HG03378 (cell line): ENCODE measurements around the gene RNASEH2B.

Experiments used
- ATAC-seq: cut with Tn5 transposase; IDR thresholded peaks from one replicate; pipeline ENCODE4 v1.9.1; 2021; ENCODE audit warnings: mild to moderate bottlenecking, moderate library complexity; ENCODE audit not compliant: unreplicated experiment

The RNASEH2B gene, protein sequence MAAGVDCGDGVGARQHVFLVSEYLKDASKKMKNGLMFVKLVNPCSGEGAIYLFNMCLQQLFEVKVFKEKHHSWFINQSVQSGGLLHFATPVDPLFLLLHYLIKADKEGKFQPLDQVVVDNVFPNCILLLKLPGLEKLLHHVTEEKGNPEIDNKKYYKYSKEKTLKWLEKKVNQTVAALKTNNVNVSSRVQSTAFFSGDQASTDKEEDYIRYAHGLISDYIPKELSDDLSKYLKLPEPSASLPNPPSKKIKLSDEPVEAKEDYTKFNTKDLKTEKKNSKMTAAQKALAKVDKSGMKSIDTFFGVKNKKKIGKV

DNA sequence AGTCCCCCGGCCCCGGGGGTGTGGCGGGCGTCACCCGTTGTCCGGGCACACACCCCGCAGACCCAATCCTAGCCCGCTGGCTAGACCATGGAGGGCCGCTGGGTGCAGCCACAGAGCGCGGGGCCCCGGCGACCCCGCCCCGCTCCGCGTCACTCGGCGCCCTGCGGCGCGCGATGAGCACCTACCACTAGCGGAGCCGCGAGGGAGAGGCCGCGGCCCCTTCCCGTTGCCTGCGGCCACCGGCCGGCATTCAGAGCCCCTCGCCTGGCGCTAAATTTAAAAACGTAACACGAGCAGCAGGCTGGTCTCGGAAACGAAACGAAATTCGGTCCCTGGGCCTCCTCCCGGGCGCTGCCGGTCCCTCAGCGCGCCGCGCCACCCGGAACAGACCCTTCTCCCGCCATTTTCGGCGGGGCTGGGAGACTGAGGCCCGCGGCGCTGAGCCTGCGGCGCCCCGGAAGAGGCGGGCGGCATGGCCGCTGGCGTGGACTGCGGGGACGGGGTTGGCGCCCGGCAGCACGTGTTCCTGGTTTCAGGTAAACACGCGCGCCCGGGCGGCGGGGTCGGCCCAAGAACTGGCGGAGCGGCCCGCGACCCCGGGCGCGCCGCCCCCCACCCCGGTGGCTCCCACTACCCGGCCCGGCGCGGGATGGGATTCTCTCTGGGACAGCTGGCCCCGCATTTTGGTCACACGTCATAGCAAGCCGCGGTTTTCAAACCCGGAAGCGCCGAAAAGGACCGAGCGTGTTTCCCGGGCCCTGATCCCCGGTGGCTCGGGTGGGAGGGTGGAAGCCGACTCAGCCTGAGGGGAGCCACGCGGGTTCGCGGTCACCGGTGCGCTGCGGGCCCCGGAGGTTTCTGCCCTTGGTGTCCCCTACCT, at the start of gene RNASEH2B:
RNASEH2B (plus strand) TSS at position 187 of the 880 bp plus-strand sequence; CDS start at position 473, 286 bp downstream.
- ATAC-seq = peak; percentile 50

DNA sequence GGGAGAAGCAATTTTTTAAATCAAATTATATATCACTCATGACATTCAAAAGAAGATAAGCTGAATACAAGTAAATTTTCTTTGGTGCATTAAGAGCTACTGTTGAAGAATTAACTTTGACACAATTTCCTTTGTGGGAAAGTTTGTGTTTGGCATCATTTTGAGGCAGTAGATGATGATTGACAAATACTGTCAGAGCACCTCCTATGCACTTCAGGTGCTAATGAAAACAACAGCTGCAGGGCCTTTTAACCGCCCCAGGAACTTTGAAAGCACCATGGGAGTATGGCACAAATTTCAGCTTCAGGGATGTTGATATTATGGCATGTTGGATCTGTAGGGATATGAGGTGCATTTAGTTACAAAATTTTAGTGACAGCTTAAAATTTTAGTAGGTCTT, 45.1 kb upstream of the RNASEH2B start:
- no peak for ATAC-seq

DNA sequence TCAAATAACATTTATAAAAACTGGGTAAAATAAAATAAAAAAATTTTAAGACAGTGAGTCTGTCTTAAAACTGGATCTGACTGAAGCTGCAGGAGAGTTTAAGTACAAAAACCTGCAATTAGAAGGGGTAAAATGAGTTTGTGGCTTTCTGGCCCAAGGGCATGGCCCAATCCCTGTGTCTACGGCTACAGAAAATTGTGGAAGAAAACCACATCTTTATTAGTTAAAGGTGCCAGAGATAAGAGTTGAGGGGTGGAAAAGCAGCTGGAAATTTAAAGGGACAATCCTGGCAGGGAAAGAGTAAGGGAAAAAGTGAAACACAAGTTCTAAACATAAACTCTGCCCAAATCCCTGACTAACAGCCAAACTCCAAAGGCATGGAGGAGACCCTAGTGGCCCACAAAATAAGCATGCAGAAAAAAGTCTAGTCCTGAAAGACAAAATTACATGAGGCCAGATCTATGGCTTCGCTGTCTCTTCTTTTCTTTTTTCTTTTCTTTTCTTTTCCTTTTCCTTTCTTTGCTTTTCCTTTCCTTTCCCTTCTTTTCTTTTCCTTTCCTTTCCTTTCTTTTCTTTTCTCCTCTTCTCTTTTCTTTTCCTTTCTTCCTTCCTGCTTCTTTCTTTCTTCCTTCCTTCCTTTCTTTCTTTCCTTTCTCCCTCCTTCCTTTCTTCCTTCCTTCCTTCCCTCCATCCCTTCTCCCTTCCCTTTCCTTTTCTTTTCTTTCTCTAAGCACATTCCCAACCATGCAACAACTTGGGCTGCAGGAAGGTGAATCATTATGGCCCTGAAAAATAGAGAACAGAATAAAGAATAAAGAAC, 42.6 kb upstream of the RNASEH2B start:
- ATAC-seq = no peak

DNA sequence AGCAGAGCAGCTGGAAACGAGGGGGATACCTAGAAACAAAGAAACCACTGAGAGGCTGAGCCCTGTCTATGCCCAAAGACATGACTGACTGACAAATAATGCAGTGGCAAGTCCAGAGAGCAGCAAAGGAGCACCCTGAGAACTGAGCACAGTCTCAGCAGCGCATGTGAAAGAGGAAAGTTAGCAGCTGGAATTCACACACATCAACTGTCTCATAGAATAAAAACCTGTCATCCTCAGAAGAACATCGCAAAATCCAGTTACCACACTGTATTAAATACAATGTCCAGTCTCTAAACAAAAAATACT, 42.0 kb upstream of the RNASEH2B start:
- no peak for ATAC-seq

DNA sequence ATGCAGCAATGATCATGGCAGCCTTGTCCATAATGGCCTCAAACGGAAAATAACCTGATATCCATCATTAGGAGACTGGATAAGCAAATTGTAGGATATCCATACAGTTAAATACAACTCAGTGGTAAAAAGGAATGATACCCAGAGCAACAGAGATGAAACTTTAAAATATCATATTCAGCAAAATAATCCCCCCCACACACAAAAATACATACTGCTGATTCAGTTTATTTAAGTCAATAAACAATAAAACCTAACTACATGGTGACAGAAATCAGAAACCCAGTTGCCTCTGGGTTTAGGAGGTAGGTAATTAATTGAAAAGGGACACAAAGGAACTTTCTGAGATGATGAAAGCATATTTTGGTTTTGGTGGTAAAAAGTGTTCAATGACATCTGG, 38.2 kb upstream of the RNASEH2B start:
- no peak for ATAC-seq

DNA sequence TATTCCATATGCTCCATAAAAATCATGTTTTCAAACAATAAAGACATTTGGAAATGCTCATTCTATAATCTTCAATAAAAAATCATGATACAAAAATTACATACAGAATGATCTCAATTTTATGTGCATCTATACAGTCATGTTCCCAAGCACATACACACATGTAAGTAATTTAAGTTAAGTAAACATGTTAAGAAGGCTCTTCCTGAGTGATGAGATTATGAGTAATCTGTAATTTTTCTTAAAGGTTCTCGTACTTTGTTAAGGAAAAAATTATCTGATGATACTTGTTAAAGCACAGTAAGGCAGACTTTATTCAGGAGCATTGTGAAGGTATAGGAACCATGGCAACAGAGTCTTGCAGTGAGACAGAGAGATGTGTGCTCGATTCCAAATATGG, 36.1 kb upstream of the RNASEH2B start:
- ATAC-seq = no peak

DNA sequence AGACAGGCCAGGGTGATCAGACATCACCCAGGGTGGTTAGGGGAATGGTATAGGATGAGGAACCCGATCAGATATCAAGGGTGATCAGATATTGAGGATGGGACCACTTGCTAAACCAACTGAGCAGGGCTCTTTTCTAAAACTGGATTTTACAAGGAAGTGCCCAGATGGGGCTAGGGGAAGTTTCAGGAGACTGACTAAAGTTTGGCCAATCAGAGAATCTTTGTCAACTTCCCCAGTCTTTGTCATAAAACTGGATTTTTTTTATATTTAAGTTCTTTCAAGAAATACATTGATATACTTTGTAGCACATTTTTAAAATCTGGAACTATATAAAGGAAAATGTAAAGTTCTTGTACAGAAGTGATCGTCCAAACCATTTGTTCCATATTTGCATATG, 35.6 kb upstream of the RNASEH2B start:
- ATAC-seq = no peak

DNA sequence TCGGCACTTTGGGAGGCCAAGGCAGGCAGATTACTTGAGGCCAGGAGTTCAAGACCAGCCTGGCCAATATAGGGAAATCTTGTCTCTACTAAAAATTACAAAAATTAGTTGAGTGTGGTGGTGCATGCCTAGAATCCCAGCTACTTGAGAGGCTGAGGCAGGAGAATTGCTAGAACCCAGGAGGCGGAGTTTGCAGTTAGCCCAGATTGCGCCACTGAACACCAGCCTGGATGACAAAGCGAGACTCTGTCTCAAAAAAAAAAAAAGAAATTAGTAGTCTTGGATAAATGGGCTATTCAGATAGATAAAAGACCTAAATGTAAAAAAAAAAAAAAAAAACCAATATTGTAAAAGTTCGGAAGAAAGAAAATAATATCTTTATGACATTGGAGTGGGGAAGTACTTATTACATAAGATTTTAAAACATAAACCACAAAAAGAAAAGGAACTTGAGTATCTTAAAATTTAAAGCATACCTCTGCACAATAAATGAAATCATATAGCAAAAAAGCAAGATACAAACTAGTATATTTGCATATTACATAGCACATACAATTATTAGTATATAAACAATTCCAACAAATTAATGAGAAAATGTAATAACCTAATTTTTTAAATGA, 26.7 kb upstream of the RNASEH2B start:
- no peak for ATAC-seq

DNA sequence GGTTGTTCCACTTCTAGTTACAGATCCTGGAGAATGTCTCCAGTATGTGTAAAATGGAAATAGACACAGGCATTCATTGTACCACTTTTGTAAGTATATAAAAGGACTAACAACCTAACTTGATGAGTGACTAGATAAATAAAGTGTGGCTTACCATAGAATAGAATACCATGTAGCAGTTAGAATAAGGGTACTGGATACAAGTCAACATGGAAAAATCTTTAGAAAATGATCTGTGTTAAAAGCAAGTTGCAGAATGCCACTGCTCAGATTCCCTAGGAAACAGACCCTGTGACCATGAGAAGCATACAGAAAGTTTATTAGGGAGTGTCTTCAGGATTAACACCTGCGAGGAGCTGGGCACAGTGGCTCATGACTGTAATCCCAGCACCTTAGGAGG, 25.9 kb upstream of the RNASEH2B start:
- no peak for ATAC-seq

DNA sequence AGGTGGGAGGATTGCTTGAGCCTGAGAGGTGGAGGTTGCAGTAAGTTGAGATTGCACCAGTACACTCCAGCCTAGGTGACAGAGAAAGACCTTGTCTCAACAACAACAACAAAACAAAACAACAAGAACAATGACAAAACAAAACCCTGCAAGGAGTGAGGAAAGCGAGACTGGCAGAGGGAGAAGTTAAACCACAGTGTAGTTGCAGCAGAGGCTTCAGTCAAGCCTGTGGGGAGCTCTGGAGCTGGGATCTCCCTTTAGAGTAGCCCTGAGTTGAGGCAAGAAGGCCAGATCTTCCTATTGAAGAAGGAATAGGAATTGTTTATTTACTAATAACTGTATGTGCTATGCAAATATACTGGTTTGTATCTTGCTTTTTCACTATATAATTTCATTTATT, 25.3 kb upstream of the RNASEH2B start:
- no peak for ATAC-seq

DNA sequence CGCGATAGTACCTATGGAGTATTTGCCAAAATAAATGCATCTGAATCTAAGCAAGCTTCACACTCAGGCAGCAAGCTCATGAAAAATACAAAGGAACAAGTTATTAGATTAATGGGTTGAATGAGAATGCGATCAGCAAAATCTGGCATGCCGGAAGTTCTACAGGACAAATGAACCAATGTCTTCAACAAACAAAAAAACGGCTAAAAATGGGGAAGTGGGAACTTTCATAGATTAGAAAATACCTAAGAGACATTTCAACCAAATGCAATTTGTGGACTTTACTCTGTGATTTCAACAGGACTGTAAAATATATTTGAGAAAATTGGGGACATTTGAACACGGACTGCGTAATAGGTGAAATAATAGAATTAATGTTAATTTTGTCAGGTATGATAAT, 22.4 kb upstream of the RNASEH2B start:
- ATAC-seq = no peak

DNA sequence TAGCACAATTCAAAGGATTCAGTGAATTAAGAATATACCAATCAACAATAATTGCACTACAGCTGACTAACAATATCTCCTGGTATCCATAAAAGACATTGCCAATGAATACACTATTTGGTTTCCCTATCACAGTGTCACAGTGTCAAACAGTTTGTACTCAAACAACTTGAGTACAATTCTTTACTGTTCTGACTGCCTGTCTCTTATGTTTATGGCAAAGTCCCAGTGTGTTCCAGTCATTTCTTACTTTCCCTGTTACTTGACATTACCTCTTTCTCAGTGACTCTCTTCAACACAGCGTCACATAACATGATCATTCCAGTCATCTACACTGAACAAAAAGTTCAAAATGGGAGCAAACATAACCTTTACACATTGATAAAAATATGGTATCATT, 21.2 kb upstream of the RNASEH2B start:
- ATAC-seq = no peak

DNA sequence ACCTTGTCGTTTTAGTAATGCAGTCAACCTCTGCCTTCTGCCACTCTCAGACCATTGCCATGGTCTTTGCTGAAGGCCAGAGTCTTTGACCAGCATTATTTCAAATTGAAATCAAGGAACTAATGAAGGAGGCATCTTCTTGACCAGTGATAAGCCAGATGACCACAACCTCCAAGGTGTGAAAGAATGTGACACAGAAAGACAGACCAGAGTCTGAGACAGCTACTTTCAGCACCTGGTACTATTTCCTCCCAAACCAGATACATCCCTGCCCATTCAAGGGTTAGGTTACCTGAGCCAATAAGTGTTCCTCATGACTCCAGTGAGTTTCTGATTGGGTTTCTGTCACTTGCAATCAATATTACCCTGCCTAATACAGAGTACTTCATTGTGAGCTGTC, 20.3 kb upstream of the RNASEH2B start:
- no peak for ATAC-seq

DNA sequence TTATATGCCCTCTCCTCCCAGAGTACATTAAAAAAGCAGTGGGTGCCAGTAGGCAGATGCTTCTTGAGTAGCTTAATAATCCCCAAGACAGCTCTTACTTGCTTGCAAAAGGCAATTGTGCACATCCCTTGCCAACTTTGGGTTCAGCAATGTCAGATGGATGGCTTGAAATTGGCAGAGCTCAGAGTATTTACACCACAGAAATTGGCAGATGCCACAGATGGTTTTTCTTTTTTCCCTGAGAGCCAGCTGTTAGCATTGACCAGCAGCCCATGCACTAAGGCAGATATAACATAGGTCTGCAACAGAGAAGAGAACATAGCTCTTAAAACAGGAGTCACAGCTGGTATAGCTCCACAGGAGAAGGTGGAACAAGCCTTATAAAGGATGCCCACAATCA, 18.4 kb upstream of the RNASEH2B start:
- no peak for ATAC-seq

DNA sequence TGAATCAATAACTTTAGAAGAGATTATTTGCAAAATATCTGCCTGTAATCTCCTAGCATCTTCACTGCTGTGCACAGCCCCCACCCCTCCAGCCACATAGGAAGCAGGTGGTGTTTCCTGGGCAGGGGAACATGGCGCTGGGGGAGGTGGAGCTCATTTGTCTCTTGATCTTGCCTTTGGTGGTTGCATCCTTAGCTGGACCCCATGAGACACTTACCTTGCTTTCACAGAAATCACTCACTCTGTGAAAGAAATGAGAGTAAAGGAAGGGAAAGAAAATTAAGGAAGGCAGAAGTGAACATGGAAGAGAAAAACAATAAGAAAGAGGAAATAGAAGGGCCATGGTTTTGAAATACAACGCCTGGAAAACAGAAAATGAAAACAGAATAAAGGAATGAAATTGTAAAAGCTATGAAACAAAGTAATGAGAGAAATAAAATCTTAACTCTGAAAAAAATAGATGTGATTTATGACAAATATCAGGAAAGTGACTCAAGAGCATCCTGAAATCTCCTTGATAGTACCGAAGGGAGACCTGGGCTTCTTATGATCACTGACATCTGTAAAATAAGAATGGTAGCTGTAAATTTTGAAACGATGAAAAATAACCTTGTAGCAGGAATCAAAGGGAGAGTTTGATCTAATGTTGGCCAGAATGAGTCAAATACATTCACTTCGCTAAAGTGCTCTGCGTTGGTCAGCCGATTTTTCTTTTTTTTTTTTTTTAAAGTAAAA, 17.2 kb upstream of the RNASEH2B start:
- no peak for ATAC-seq

DNA sequence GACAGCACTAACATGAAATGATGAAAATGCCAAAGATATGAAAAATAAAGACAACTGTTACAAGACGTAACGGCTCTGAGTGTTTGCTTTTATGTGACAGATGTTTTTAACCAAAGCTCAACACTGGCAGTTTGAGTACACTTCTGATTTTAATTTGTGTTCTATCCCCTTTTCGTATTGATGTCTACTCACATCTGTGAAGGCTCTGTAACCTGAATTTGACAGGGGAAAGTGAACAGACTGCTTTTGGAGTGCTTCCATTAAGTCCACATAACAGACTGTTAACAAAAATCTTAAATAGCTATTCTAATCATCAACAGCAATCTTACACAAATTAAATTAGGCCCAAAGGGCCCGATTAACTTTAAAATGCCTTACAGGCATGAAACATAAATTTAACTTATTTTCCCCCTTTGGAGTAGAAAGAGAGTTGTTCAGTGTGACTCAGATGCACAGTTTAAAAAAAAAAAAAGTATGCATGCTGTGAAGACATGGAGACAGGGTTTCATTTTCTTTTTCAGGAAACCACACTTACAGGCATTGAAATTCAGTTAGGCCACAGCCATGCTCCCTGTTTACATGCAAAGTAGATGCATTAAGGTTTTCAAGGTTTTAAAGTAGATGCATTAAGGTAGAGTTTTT, 16.3 kb upstream of the RNASEH2B start:
- peak; percentile 83 for ATAC-seq

DNA sequence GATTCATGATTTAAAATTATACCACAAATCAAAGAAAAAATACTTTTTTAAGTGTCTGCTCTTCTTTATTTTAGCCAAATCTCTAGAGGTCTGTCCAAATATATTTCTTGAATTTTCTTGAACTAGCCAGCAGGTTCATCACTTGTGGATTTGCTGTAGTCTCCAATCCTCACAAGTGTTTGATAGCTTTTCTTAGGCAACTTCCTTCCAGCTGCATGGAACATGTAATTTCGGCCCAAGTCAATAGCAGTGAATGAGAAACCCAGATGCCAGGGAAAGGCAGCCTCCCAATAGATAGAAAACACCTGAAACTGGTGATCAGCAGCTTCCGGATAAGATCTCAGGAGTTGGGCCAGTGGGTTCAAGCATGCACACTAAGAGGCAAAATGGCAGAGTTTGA, 15.6 kb upstream of the RNASEH2B start:
- ATAC-seq = no peak

DNA sequence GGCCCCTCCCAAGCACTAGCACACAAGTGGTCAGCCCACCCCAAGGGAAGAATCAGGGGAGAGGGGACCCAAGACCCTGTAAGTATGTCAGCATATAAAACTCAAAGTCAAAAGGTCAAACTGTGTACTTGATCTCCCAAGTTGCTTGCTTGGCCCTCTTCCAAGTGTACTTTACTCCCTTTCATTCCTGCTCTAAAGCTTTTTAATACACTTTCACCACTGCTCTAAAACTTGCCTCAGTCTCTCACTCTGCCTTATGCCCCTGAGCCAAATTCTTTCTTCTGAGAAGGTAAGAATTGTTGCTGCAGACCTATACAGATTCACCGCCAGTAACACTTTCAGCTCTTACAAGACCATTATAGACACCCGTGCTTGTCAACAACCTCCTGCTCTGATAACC, 15.1 kb upstream of the RNASEH2B start:
- no peak for ATAC-seq

DNA sequence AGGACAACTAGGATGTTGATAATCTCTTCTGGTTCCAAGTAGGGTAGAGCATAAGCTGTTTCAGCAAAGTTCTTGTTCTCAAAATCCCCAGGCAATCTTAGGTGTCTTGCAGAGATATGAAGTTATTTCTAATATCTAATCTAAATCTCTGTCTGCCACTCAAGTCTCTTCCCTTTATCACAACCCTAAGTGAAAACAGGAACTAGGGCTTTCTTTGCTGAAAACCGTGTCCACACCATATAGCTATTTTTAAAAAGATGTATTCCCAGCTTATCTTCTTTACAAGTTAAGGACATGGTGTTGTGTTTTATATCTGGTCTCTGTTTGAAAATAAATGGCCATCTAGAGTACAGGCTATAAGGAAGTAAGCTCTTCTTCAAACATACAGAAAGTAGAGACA, 11.3 kb upstream of the RNASEH2B start:
- no peak for ATAC-seq

DNA sequence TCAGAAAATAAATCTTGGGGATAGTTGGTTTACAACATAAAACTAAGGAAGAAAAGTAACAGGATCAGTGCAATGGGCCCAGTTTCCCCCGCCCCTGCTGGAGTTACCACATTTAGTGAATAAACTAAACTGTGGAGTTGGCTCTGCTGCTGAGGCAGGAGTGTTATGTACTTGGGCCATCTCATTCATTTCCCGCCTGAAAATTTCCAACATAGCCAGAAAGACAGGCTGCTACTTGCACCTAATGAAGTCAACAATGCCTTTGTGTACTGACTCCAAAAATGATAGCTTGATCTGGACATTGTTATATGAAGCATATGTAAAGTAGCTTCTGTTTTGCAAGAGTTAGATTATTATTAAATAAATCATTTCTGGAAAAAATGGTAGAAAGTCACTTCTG, 7.9 kb upstream of the RNASEH2B start:
- ATAC-seq = no peak
